Measurements from ENCODE around the gene SHROOM3.

SHROOM3 gene

GRCh38 chr4:76799140-76799539 is 364.1 kb downstream of the SHROOM3 start:
- Histone ChIP-seq H3K36me3 (ENCODE audit: control insufficient read depth in 1 of 2, insufficient read depth in 2 of 2, low read length in 2 of 2) (no peaks in the 10 kb centered on the region), H3K4me3 (ENCODE audit: low read depth in 1 of 2, low read length in 2 of 2) (no peak overlapping the region), H3K9ac (ENCODE audit: low read depth in 1 of 2, low read length in 2 of 2) (no peak overlapping the region), H3K9me3 (ENCODE audit: control insufficient read depth in 1 of 2, low read length in 2 of 2) (no peaks in the 10 kb centered on the region), H3K27ac (ENCODE audit: low read depth, low read length) (no peak overlapping the region), H3K27me3 (ENCODE audit: control insufficient read depth in 1 of 2, insufficient read depth in 2 of 2, low read length in 2 of 2) (no peaks in the 10 kb centered on the region), H3K4me1 (ENCODE audit: control insufficient read depth in 1 of 2, insufficient read depth in 2 of 2, low read length in 2 of 2) (peaks cover 0 to 4% of the 10 kb centered on the region in 2 donors)

GRCh38 chr4:76799718-76800117 is 364.7 kb downstream of the SHROOM3 start:
- peaks cover 0 to 4% of the 10 kb centered on the region in 2 donors for H3K4me1 ChIP-seq (ENCODE audit: control insufficient read depth in 1 of 2, insufficient read depth in 2 of 2, low read length in 2 of 2)
- no peaks in the 10 kb centered on the region for H3K36me3 ChIP-seq (ENCODE audit: control insufficient read depth in 1 of 2, insufficient read depth in 2 of 2, low read length in 2 of 2)
- no peaks in the 10 kb centered on the region for H3K9me3 ChIP-seq (ENCODE audit: control insufficient read depth in 1 of 2, low read length in 2 of 2)
- H3K27me3 ChIP-seq (ENCODE audit: control insufficient read depth in 1 of 2, insufficient read depth in 2 of 2, low read length in 2 of 2) = no peaks in the 10 kb centered on the region
- no peak overlapping the region for H3K27ac ChIP-seq (ENCODE audit: low read depth, low read length)
- H3K9ac ChIP-seq (ENCODE audit: low read depth in 1 of 2, low read length in 2 of 2) = no peak overlapping the region
- no peak overlapping the region for H3K4me3 ChIP-seq (ENCODE audit: low read depth in 1 of 2, low read length in 2 of 2)

DNA sequence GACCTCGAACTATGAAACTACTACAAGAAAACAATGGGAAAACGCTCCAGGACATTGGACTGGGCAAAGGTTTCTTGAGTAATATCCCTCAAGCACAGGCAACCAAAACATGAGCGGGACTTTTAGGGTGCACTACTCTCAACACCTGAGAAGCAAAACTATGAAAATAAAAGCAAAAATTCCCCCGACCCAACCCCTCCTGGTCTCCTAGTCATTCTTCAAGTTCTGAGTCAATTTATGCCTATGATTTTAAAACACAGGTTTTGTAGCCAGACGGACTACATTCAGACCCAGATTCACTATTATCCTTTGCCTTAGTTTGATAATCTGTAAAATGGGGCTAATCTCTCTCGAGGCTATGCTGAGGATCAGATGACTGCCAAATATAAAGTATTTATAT is 365.9 kb downstream of the SHROOM3 start:
- Histone ChIP-seq H3K9me3 (ENCODE audit: control insufficient read depth in 1 of 2, low read length in 2 of 2) (no peaks in the 10 kb centered on the region), H3K36me3 (ENCODE audit: control insufficient read depth in 1 of 2, insufficient read depth in 2 of 2, low read length in 2 of 2) (no peaks in the 10 kb centered on the region), H3K27ac (ENCODE audit: low read depth, low read length) (no peak overlapping the region), H3K27me3 (ENCODE audit: control insufficient read depth in 1 of 2, insufficient read depth in 2 of 2, low read length in 2 of 2) (no peaks in the 10 kb centered on the region), H3K9ac (ENCODE audit: low read depth in 1 of 2, low read length in 2 of 2) (no peak overlapping the region), H3K4me1 (ENCODE audit: control insufficient read depth in 1 of 2, insufficient read depth in 2 of 2, low read length in 2 of 2) (peaks cover 0 to 4% of the 10 kb centered on the region in 2 donors), H3K4me3 (ENCODE audit: low read depth in 1 of 2, low read length in 2 of 2) (no peak overlapping the region)

DNA sequence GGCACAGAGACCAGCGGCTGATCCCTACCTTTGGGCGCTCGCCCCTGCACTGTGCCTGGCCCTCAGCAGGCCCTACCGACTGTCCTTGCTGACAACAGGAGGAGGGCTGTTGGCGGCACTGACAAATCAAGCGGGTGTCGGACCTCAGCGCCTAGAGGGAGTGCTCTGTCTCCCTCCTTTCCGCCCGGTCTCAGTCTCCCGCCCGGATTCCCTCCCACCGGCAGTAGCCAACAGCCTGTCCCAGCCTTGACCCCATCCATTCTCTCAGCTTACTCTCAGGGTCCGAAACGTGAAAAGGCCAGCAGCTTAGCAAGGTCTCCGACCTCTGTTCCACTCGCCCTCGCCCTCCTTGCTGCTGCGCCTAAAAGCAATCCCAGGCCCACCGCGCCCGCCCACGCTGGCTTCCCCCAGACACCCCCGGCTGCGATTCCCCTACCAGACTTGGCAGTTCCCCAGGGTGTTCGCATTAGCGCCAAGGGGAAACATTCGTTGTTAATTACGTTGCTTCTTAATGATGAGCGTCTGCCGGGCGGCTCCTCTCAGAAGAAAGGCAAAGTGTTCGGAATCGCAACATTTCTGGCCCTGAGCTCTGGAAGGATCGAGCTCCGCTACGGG is 366.7 kb downstream of the SHROOM3 start:
- Histone ChIP-seq H3K27ac (ENCODE audit: low read depth, low read length) (peak overlapping the region; percentile 28), H3K9me3 (ENCODE audit: control insufficient read depth in 1 of 2, low read length in 2 of 2) (peaks cover 0 to 2% of the 10 kb centered on the region in 2 donors), H3K4me3 (ENCODE audit: low read depth in 1 of 2, low read length in 2 of 2) (no peak overlapping the region), H3K27me3 (ENCODE audit: control insufficient read depth in 1 of 2, insufficient read depth in 2 of 2, low read length in 2 of 2) (no peaks in the 10 kb centered on the region), H3K9ac (ENCODE audit: low read depth in 1 of 2, low read length in 2 of 2) (no peak overlapping the region), H3K4me1 (ENCODE audit: control insufficient read depth in 1 of 2, insufficient read depth in 2 of 2, low read length in 2 of 2) (peaks cover 0 to 4% of the 10 kb centered on the region in 2 donors), H3K36me3 (ENCODE audit: control insufficient read depth in 1 of 2, insufficient read depth in 2 of 2, low read length in 2 of 2) (no peaks in the 10 kb centered on the region)

GRCh38 chr4:76802236-76803021 is 367.4 kb downstream of the SHROOM3 start:
- no peak overlapping the region for H3K27ac ChIP-seq (ENCODE audit: low read depth, low read length)
- H3K36me3 ChIP-seq (ENCODE audit: control insufficient read depth in 1 of 2, insufficient read depth in 2 of 2, low read length in 2 of 2) = no peaks in the 10 kb centered on the region
- no peak overlapping the region for H3K4me3 ChIP-seq (ENCODE audit: low read depth in 1 of 2, low read length in 2 of 2)
- H3K9me3 ChIP-seq (ENCODE audit: control insufficient read depth in 1 of 2, low read length in 2 of 2) = peaks cover 0 to 4% of the 10 kb centered on the region in 2 donors
- peaks cover 0 to 4% of the 10 kb centered on the region in 2 donors for H3K4me1 ChIP-seq (ENCODE audit: control insufficient read depth in 1 of 2, insufficient read depth in 2 of 2, low read length in 2 of 2)
- no peak overlapping the region for H3K9ac ChIP-seq (ENCODE audit: low read depth in 1 of 2, low read length in 2 of 2)
- no peaks in the 10 kb centered on the region for H3K27me3 ChIP-seq (ENCODE audit: control insufficient read depth in 1 of 2, insufficient read depth in 2 of 2, low read length in 2 of 2)

GRCh38 chr4:76803522-76803921 is 368.5 kb downstream of the SHROOM3 start:
- no peaks in the 10 kb centered on the region for H3K36me3 ChIP-seq (ENCODE audit: control insufficient read depth in 1 of 2, insufficient read depth in 2 of 2, low read length in 2 of 2)
- H3K4me1 ChIP-seq (ENCODE audit: control insufficient read depth in 1 of 2, insufficient read depth in 2 of 2, low read length in 2 of 2) = peaks cover 0 to 4% of the 10 kb centered on the region in 2 donors
- H3K9ac ChIP-seq (ENCODE audit: low read depth in 1 of 2, low read length in 2 of 2) = no peak overlapping the region
- peaks cover 3 to 12% of the 10 kb centered on the region in 2 donors for H3K9me3 ChIP-seq (ENCODE audit: control insufficient read depth in 1 of 2, low read length in 2 of 2)
- H3K4me3 ChIP-seq (ENCODE audit: low read depth in 1 of 2, low read length in 2 of 2) = no peak overlapping the region
- H3K27me3 ChIP-seq (ENCODE audit: control insufficient read depth in 1 of 2, insufficient read depth in 2 of 2, low read length in 2 of 2) = no peaks in the 10 kb centered on the region
- H3K27ac ChIP-seq (ENCODE audit: low read depth, low read length) = no peak overlapping the region

- Histone ChIP-seq H3K27ac (ENCODE audit: low read depth, low read length) (no peak overlapping the region), H3K36me3 (ENCODE audit: control insufficient read depth in 1 of 2, insufficient read depth in 2 of 2, low read length in 2 of 2) (no peaks in the 10 kb centered on the region), H3K9ac (ENCODE audit: low read depth in 1 of 2, low read length in 2 of 2) (no peak overlapping the region), H3K4me3 (ENCODE audit: low read depth in 1 of 2, low read length in 2 of 2) (no peak overlapping the region), H3K9me3 (ENCODE audit: control insufficient read depth in 1 of 2, low read length in 2 of 2) (peaks cover 6 to 17% of the 10 kb centered on the region in 2 donors), H3K27me3 (ENCODE audit: control insufficient read depth in 1 of 2, insufficient read depth in 2 of 2, low read length in 2 of 2) (no peaks in the 10 kb centered on the region), H3K4me1 (ENCODE audit: control insufficient read depth in 1 of 2, insufficient read depth in 2 of 2, low read length in 2 of 2) (peaks cover 0 to 4% of the 10 kb centered on the region in 2 donors)
Observed at GRCh38 chr4:76804096-76804495, 369.1 kb downstream of the SHROOM3 start.

- no peaks in the 10 kb centered on the region for H3K36me3 ChIP-seq (ENCODE audit: control insufficient read depth in 1 of 2, insufficient read depth in 2 of 2, low read length in 2 of 2)
Observed at GRCh38 chr4:76806346-76806745, 371.3 kb downstream of the SHROOM3 start.

GRCh38 chr4:76806757-76807156 is 371.7 kb downstream of the SHROOM3 start:
- Histone ChIP-seq H3K4me1 (ENCODE audit: control insufficient read depth in 1 of 2, insufficient read depth in 2 of 2, low read length in 2 of 2) (peaks cover 0 to 9% of the 10 kb centered on the region in 2 donors), H3K36me3 (ENCODE audit: control insufficient read depth in 1 of 2, insufficient read depth in 2 of 2, low read length in 2 of 2) (no peaks in the 10 kb centered on the region), H3K27me3 (ENCODE audit: control insufficient read depth in 1 of 2, insufficient read depth in 2 of 2, low read length in 2 of 2) (no peaks in the 10 kb centered on the region), H3K27ac (ENCODE audit: low read depth, low read length) (no peak overlapping the region), H3K9me3 (ENCODE audit: control insufficient read depth in 1 of 2, low read length in 2 of 2) (peaks cover 6 to 17% of the 10 kb centered on the region in 2 donors), H3K4me3 (ENCODE audit: low read depth in 1 of 2, low read length in 2 of 2) (no peak overlapping the region), H3K9ac (ENCODE audit: low read depth in 1 of 2, low read length in 2 of 2) (no peak overlapping the region)

More at GRCh38 chr4:76806346-76806745, 371.3 kb downstream of the SHROOM3 start:
- H3K27ac ChIP-seq (ENCODE audit: low read depth, low read length) = no peak overlapping the region
- no peak overlapping the region for H3K4me3 ChIP-seq (ENCODE audit: low read depth in 1 of 2, low read length in 2 of 2)
- peaks cover 0 to 9% of the 10 kb centered on the region in 2 donors for H3K4me1 ChIP-seq (ENCODE audit: control insufficient read depth in 1 of 2, insufficient read depth in 2 of 2, low read length in 2 of 2)
- no peak overlapping the region for H3K9ac ChIP-seq (ENCODE audit: low read depth in 1 of 2, low read length in 2 of 2)
- H3K27me3 ChIP-seq (ENCODE audit: control insufficient read depth in 1 of 2, insufficient read depth in 2 of 2, low read length in 2 of 2) = no peaks in the 10 kb centered on the region
- peaks cover 6 to 17% of the 10 kb centered on the region in 2 donors for H3K9me3 ChIP-seq (ENCODE audit: control insufficient read depth in 1 of 2, low read length in 2 of 2)

GRCh38 chr4:76809594-76810305 is 374.7 kb downstream of the SHROOM3 start:
- Histone ChIP-seq H3K4me3 (ENCODE audit: low read depth in 1 of 2, low read length in 2 of 2) (no peak overlapping the region), H3K9me3 (ENCODE audit: control insufficient read depth in 1 of 2, low read length in 2 of 2) (peaks cover 6 to 17% of the 10 kb centered on the region in 2 donors), H3K9ac (ENCODE audit: low read depth in 1 of 2, low read length in 2 of 2) (no peak overlapping the region), H3K36me3 (ENCODE audit: control insufficient read depth in 1 of 2, insufficient read depth in 2 of 2, low read length in 2 of 2) (no peaks in the 10 kb centered on the region), H3K27me3 (ENCODE audit: control insufficient read depth in 1 of 2, insufficient read depth in 2 of 2, low read length in 2 of 2) (no peaks in the 10 kb centered on the region), H3K4me1 (ENCODE audit: control insufficient read depth in 1 of 2, insufficient read depth in 2 of 2, low read length in 2 of 2) (peaks cover 0 to 5% of the 10 kb centered on the region in 2 donors), H3K27ac (ENCODE audit: low read depth, low read length) (no peak overlapping the region)

Data from duodenal mucosa (tissue), 2 donors.